GM18507 (cell line): ENCODE results near the gene MRPL37.

Source experiments
- DNase-seq: peaks from one replicate; pipeline ENCODE4 v3.0.0; 2011; ENCODE audit warnings: low read depth; ENCODE audit not compliant: insufficient read length; ENCODE audit errors: extremely low spot score
- FAIRE-seq: peaks from 2 replicates; lab custom pipeline; 2011; peaks lifted over from hg19 to GRCh38; lab: Jason Lieb, UNC

MRPL37 gene

GRCh38 chr1:54255026-54255702, 55.2 kb downstream of the MRPL37 start:
- FAIRE-seq, result no peak
- DNase-seq, result no peak

GRCh38 chr1:54256522-54257345, 56.8 kb downstream of the MRPL37 start:
- DNase-seq, result no peak
- no peak for FAIRE-seq

- DNase-seq (no peak), FAIRE-seq (no peak)
Measured at GRCh38 chr1:54257346-54257620, 57.3 kb downstream of the MRPL37 start.

GRCh38 chr1:54257876-54258275, 57.9 kb downstream of the MRPL37 start:
- no peak for FAIRE-seq
- DNase-seq, result no peak

GRCh38 chr1:54259546-54260140, 59.7 kb downstream of the MRPL37 start:
- no peak for DNase-seq
- no peak for FAIRE-seq

- FAIRE-seq (no peak), DNase-seq (no peak)
Measured at GRCh38 chr1:54260810-54261209, 60.8 kb downstream of the MRPL37 start.

GRCh38 chr1:54262244-54262643, 62.3 kb downstream of the MRPL37 start:
- FAIRE-seq (no peak), DNase-seq (no peak)

GRCh38 chr1:54263601-54264226, 63.7 kb downstream of the MRPL37 start:
- peak; percentile 33 for FAIRE-seq

GRCh38 chr1:54265126-54265525, 65.2 kb downstream of the MRPL37 start:
- DNase-seq, result no peak
- no peak for FAIRE-seq

More at GRCh38 chr1:54263601-54264226, 63.7 kb downstream of the MRPL37 start:
- DNase-seq, result no peak

- FAIRE-seq (no peak), DNase-seq (no peak)
Measured at GRCh38 chr1:54265659-54266058, 65.7 kb downstream of the MRPL37 start.

GRCh38 chr1:54266195-54266594, 66.2 kb downstream of the MRPL37 start:
- no peak for FAIRE-seq
- DNase-seq, result no peak

GRCh38 chr1:54266908-54267307, 66.9 kb downstream of the MRPL37 start:
- DNase-seq (no peak), FAIRE-seq (no peak)
